ENCODE measurements around the gene SMIM26.
"Not testable (repeated sequence)": the region's sequence is repeated elsewhere in the genome, so short reads cannot be mapped to it uniquely, and the experiment has no call there.

Gene SMIM26, protein sequence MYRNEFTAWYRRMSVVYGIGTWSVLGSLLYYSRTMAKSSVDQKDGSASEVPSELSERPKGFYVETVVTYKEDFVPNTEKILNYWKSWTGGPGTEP

DNA sequence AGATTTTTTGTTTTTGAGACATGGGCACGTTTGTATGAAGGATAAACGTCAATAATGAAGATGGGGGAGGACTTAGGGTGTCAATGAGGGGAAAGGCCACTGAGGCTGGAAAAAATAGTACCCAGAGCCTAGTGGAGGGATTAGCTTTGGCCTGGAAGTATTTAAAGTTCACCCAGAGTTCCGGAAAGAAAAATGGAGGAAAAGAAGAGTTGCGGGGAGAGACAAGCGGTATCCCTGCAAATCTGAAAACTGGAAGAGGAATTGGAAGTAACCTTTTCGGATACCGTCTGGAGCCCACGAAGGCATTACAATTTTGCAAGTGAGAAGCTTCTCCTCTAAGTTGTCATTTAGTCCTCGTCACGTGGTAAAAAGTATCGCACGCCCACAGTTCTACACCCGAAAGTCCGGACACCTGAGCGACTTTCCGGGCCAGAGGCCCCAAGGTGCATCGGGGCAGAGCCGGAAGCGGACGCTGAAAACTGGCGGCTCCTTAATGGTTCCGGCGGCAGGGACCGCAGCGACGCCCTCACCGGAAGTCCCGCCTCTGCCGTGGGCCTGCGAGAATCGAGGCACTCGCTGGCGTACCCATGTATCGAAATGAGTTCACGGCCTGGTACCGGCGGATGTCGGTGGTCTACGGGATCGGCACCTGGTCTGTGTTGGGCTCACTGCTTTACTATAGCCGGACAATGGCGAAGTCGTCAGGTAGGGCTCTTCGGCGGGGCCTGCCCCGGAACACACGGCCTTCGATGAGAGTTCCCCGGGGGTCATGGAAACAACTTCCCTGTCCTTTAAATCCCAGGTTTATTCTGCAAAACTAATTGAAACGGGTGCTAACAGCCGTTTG, at the start of gene SMIM26:
Gene SMIM26 (plus strand): TSS at position 541 of the 847 bp plus-strand sequence. CDS start 47 bp downstream, at position 588.
- DNase-seq (ENCODE audit: low read depth in 4 of 4, low spot score in 1 of 4): peak; percentile 90 to 94 (median 92)

GRCh38 chr20:18522066-18522465, 45.2 kb upstream of the SMIM26 start:
- DNase-seq (ENCODE audit: low read depth in 4 of 4, low spot score in 1 of 4): not testable (repeated sequence)

- DNase-seq (ENCODE audit: low read depth in 4 of 4, low spot score in 1 of 4): no peak
These were observed 44.2 kb upstream of the SMIM26 start for GRCh38 chr20:18523066-18523465.

GRCh38 chr20:18524646-18525045, 42.6 kb upstream of the SMIM26 start:
- no peak for DNase-seq (ENCODE audit: low read depth in 4 of 4, low spot score in 1 of 4)

DNA sequence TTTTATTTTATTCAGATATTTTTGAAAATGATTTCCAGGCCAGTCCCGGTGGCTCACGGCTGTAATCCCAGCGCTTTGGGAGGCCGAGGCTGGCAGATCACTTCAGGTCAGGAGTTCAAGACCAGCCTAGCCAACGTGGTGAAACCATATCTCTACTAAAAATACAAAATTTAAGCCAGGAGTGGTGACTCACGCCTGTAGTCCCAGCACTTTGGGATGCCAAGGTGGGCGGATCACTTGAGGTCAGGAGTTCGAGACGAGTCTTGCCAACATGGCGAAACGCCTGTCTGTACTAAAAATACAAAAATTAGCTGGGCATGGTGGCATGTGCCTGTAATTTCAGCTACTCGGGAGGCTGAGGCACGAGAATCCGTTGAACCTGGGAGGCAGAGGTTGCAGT, 40.5 kb upstream of the SMIM26 start:
- DNase-seq (ENCODE audit: low read depth in 4 of 4, low spot score in 1 of 4): not testable (repeated sequence)

DNA sequence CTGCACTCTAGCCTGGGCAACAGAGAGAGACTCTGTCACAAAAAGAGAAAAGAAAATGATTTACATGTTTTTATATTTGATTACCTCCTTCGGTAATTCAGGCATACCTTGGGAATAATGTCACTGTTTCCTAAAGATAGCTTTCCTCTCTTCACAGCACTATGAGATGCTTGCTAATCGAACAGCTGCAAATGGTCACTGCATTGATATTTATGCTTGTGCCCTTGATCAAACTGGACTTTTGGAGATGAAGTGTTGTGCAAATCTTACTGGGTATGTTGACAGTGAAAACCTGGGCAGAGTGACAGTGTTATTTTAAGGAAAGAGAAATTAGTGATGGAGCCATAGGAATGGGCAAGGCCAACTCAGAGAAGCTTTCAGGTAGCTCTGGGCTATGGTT, 39.9 kb upstream of the SMIM26 start:
- DNase-seq (ENCODE audit: low read depth in 4 of 4, low spot score in 1 of 4): no peak

- DNase-seq (ENCODE audit: low read depth in 4 of 4, low spot score in 1 of 4): no peak
These were observed 39.4 kb upstream of the SMIM26 start for GRCh38 chr20:18527836-18528235.

DNA sequence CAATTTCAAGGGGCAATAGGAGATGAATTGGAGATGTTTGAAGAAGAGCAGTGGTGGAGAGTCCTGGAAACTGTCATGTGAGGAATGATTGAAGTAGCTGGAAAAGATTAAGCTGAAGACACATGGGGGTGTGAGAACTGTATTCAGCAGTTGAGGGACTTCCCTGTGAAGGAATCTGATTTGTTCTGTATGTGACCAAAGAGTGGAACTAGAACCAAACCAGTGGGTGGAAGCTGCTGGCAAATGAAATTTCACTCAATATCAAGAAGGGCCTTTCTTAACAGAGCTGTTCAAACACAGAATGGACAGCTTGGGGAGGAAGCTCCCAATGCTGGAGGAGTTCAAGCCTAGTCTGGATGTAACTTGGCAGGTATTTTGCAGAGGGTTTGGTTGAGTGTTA, 38.2 kb upstream of the SMIM26 start:
- DNase-seq (ENCODE audit: low read depth in 4 of 4, low spot score in 1 of 4): no peak

DNA sequence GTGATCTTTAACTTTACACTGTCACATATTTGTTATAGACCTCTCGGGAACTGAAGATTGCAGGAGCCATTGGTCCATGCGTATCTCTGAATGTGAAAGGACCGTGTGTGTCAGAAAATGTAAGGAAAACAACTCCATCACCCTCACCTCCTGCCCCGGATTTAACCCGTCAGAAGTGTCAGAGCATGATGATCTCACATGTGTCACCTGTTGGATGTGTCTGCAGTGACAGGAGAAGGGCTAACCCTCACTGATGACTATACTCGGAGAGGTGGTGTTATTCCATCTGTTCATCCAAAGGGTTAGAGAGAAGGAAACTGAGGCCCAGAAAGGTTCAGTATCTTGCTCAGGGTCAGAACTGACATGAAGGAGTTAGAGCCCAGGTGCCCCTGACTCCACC, 34.6 kb upstream of the SMIM26 start:
- DNase-seq (ENCODE audit: low read depth in 4 of 4, low spot score in 1 of 4): no peak

DNA sequence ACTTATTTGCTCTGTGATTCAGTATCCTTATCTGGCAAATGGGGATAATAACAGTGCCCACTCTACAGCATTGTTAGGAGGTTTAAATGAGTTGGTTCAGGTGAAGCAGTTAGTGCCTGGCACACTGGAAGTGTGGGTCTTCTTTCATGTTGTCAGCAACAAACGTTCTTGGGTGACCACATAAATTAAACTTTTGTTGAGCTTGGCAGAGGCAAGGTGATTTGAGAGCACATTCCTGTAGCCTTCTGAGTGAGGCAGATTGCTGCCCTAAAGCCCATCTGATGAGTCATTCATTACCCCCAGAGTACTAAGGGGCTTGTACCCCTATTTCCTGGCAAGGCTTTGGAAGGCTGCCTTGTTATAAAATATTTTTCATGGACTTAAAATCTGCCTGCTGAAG, 33.7 kb upstream of the SMIM26 start:
- no peak for DNase-seq (ENCODE audit: low read depth in 4 of 4, low spot score in 1 of 4)

- DNase-seq (ENCODE audit: low read depth in 4 of 4, low spot score in 1 of 4): no peak
These were observed 33.1 kb upstream of the SMIM26 start for GRCh38 chr20:18533978-18534644.

- DNase-seq (ENCODE audit: low read depth in 4 of 4, low spot score in 1 of 4): no peak
These were observed 29.6 kb upstream of the SMIM26 start for GRCh38 chr20:18537651-18538050.

DNA sequence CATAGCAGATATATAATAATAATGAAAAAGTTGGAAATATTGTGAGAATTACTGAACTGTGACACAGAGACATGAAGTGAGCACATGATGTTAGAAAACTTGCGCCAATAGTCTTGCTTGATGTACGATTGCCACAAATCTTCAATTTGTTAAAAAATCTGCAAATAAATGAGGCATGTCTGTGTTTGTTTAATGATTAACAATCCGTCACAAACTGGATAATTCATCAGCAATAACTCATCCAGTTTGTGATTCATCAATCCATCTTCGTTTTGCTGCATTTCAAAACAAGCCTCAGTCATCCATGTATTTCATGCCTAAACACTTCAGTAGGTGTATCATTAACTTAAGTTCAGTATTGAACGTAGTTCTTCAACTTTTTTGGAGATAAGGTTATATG, 25.5 kb upstream of the SMIM26 start:
- no peak for DNase-seq (ENCODE audit: low read depth in 4 of 4, low spot score in 1 of 4)

DNA sequence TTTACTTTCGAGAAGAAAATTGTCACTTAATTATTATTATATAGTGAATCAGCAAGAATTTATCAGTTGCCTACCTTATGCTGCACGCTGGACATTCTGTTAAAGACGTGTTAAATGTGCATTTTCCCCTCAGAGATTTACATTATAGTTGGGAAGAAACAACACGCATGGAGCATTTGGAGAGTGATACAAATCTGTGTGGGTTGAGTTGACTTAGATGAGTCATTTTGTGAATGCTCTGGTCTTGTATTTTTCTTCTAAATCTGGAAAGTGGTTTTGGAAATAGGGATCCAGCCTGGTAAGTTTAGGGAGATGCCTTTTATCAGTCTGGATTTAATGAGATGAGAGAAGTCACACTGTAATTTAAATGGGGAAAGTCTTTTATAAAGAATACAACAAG, 24.0 kb upstream of the SMIM26 start:
- DNase-seq (ENCODE audit: low read depth in 4 of 4, low spot score in 1 of 4): no peak

GRCh38 chr20:18543932-18544331, 23.3 kb upstream of the SMIM26 start:
- DNase-seq (ENCODE audit: low read depth in 4 of 4, low spot score in 1 of 4): no peak

GRCh38 chr20:18545566-18545965, 21.7 kb upstream of the SMIM26 start:
- DNase-seq (ENCODE audit: low read depth in 4 of 4, low spot score in 1 of 4): no peak

DNA sequence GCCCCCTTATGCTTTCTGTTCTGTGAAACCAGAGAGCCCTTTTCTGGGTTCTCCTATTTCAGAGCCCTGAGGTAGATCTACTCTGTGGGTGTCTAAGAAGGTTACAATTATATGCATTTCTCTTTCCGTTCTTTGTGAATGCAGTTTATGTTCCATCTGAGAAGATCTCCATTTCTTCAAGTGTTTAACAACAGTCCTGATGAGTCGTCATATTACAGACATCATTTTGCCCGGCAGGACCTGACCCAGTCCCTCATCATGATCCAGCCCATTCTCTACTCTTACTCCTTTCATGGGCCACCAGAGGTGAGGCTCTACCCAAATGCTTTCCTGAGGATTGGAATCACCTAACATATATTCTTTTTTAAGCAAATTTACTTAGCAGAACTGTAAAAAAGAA, 18.8 kb upstream of the SMIM26 start:
- no peak for DNase-seq (ENCODE audit: low read depth in 4 of 4, low spot score in 1 of 4)

GRCh38 chr20:18553746-18554145, 13.5 kb upstream of the SMIM26 start:
- no peak for DNase-seq (ENCODE audit: low read depth in 4 of 4, low spot score in 1 of 4)

GRCh38 chr20:18567739-18568091, 483 bp downstream of the SMIM26 start:
- DNase-seq (ENCODE audit: low read depth in 4 of 4, low spot score in 1 of 4): no peak

GRCh38 chr20:18571009-18571408, 3.8 kb downstream of the SMIM26 start:
- DNase-seq (ENCODE audit: low read depth in 4 of 4, low spot score in 1 of 4): no peak

DNA sequence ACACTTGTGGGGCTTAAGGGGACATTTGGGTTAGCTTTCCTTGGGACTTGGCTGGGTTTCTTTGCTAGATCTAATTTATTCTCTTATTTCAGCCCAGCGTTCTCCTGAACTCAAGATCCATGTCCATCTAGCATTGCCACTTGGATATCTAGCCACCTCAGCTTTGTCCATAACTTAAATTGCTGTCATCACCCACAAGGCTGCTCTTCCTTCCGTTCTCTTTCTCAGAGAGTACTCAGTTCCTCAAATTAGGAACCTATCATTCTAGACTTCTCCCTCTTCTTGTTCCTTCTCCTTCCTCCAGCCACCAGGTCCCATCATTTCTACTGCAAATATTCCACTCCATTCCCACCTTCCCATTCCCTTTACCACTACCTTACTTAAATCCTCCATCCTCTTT, 4.3 kb downstream of the SMIM26 start:
- DNase-seq (ENCODE audit: low read depth in 4 of 4, low spot score in 1 of 4): no peak

- no peak for DNase-seq (ENCODE audit: low read depth in 4 of 4, low spot score in 1 of 4)
These were observed 10.7 kb downstream of the SMIM26 start for GRCh38 chr20:18577942-18578341.
